ENCODE data around the gene CRHR1.

- no peak for TF ChIP-seq CTCF (conservative IDR thresholded peaks at IDR 0.05)
- TF ChIP-seq ZFX (IDR thresholded peaks at IDR 0.05), result no peak
Measured at GRCh38 chr17:45785480-45786193, 1.5 kb downstream of the CRHR1 start.

All from C4-2B (cell line).